GM12878 (cell line): Measurements from ENCODE around the gene NOS2. TPM values are rescaled to one million over a fixed set of nuclear protein-coding genes. Genes with fewer than 3 reads are reported as not detected.

Source experiments
- ATAC-seq: fragments of 200-7000 bp; cut with Tn5 transposase; 3 replicates; pipeline ENCODE4 v1.9.1; 2020; ENCODE audit warnings: mild to moderate bottlenecking, moderate library complexity
- BruUV-seq: library from RNA; stranded (reverse); fragments of 400-500 nt; replicated peaks from 2 replicates; lab custom pipeline; 2021; lab: Mats Ljungman, UMichigan
- CTCF ChIA-PET: fragments of 300-600 bp; sonication (Branson Sonifier 250); formaldehyde crosslinking; extraction: SDS; loops from one replicate; lab custom pipeline; 2021; ENCODE audit warnings: inconsistent platforms; lab: Yijun Ruan, JAX
- POLR2A ChIA-PET: fragments of 350-600 bp; formaldehyde crosslinking; extraction: SDS; loops from one replicate; lab custom pipeline; 2021; ENCODE audit warnings: inconsistent platforms; lab: Charles Lee
- RAD21 ChIA-PET: fragments of 300-600 bp; sonication (Branson Sonifier 250); formaldehyde crosslinking; loops from one replicate; lab custom pipeline; 2023; ENCODE audit warnings: antibody characterized with exemption; ENCODE audit not compliant: unreplicated experiment; lab: Charles Lee
- SMC1A ChIA-PET: fragments of 300-600 bp; sonication (Branson Sonifier 250); formaldehyde crosslinking; loops from one replicate; lab custom pipeline; 2023; ENCODE audit not compliant: unreplicated experiment, uncharacterized antibody; lab: Charles Lee
- DNase-seq: peaks from one replicate; pipeline ENCODE4 v3.0.0-alpha.2; 2011; ENCODE audit warnings: low read depth, low spot score
- FAIRE-seq: peaks from 3 replicates; lab custom pipeline; 2011; peaks lifted over from hg19 to GRCh38; lab: Jason Lieb, UNC
- H2AFZ ChIP-seq: 2 replicates; pipeline ENCODE4 v1.6.0; 2011; ENCODE audit warnings: low read depth, low read length, control low read depth; ENCODE audit not compliant: control insufficient read depth
- H3K27ac ChIP-seq: 2 replicates; pipeline ENCODE4 v1.5.1; 2011; ENCODE audit warnings: control low read depth; ENCODE audit not compliant: control insufficient read depth, insufficient read depth
- H3K27me3 ChIP-seq, 2 experiments: replicated peaks in 1 of 2; 2 replicates each; pipeline versions ENCODE4 v1.6.0 to v1.6.1; 2011; ENCODE audit warnings: low read length in 1 of 2; ENCODE audit not compliant: control insufficient read depth in 2 of 2, insufficient read depth in 2 of 2
- H3K36me3 ChIP-seq, 2 experiments: 2 replicates each; pipeline ENCODE4 v1.5.1; 2011; ENCODE audit warnings: low read length in 1 of 2; ENCODE audit not compliant: control insufficient read depth in 2 of 2, insufficient read depth in 2 of 2
- H3K4me1 ChIP-seq: 2 replicates; pipeline ENCODE4 v1.6.1; 2011; ENCODE audit warnings: mild to moderate bottlenecking, low read length, moderate library complexity, mixed read lengths; ENCODE audit not compliant: control insufficient read depth, insufficient read depth
- H3K4me2 ChIP-seq: 2 replicates; pipeline ENCODE4 v1.6.0; 2011; ENCODE audit warnings: control low read depth; ENCODE audit not compliant: control insufficient read depth, insufficient read depth
- H3K4me3 ChIP-seq: fragments of 200-600 bp; sonication (generic); 2 replicates; pipeline ENCODE4 v1.5.1; 2016
- H3K79me2 ChIP-seq: 2 replicates; pipeline ENCODE4 v1.6.0; 2011; ENCODE audit warnings: low read length; ENCODE audit not compliant: control insufficient read depth, insufficient read depth
- H3K9ac ChIP-seq: 2 replicates; pipeline ENCODE4 v1.8.0; 2011; ENCODE audit warnings: low read length, control low read depth, mixed read lengths; ENCODE audit not compliant: control insufficient read depth, insufficient read depth
- H3K9me3 ChIP-seq: replicated peaks from 3 replicates; pipeline ENCODE4 v1.5.1; 2011; ENCODE audit warnings: mild to moderate bottlenecking, low read length; ENCODE audit not compliant: control insufficient read depth, insufficient read depth
- H4K20me1 ChIP-seq: 2 replicates; pipeline ENCODE4 v1.6.0; 2011; ENCODE audit not compliant: control insufficient read depth, insufficient read depth
- BCL3 ChIP-seq: IDR thresholded peaks from 2 replicates; pipeline ENCODE4 v1.6.1; 2011; ENCODE audit warnings: borderline replicate concordance, low read depth, mild to moderate bottlenecking, moderate library complexity, low read length; ENCODE audit not compliant: insufficient read depth, poor library complexity, severe bottlenecking
- BCLAF1 ChIP-seq: fragments of 450-650 bp; IDR thresholded peaks from 2 replicates; pipeline ENCODE4 v1.6.1; 2017; ENCODE audit warnings: antibody characterized with exemption, mild to moderate bottlenecking, moderate library complexity
- CHD2 ChIP-seq: IDR thresholded peaks from 2 replicates; pipeline ENCODE4 v1.6.1; 2011; ENCODE audit warnings: low read depth, low read length, improper control_type of control experiment, borderline replicate concordance
- HDGF ChIP-seq: fragments of 450-650 bp; IDR thresholded peaks from 2 replicates; pipeline ENCODE4 v1.6.1; 2016; ENCODE audit warnings: antibody characterized with exemption
- IRF4 ChIP-seq: IDR thresholded peaks from 2 replicates; pipeline ENCODE4 v1.6.1; 2011; ENCODE audit warnings: low read depth, low read length
- PBX3 ChIP-seq: IDR thresholded peaks from 2 replicates; pipeline ENCODE4 v1.6.1; 2011; ENCODE audit warnings: mild to moderate bottlenecking, low read depth, low read length, moderate library complexity; ENCODE audit not compliant: insufficient replicate concordance
- POLR2A ChIP-seq: IDR thresholded peaks from 2 replicates; pipeline ENCODE4 v1.6.1; 2011; ENCODE audit warnings: low read depth, mild to moderate bottlenecking, low read length
- TARDBP ChIP-seq: IDR thresholded peaks from 2 replicates; pipeline ENCODE4 v1.6.1; 2016; ENCODE audit warnings: borderline replicate concordance
- YY1 ChIP-seq: IDR thresholded peaks from 2 replicates; pipeline ENCODE4 v1.6.1; 2011; ENCODE audit warnings: low read depth, mild to moderate bottlenecking, low read length
- ZNF274 ChIP-seq: IDR thresholded peaks from one replicate; pipeline ENCODE4 v1.8.0; 2011; ENCODE audit not compliant: insufficient read length, insufficient read depth
- WGBS: methylation state at CpG from one replicate; pipeline ENCODE4 v1.1.6; 2016; ENCODE audit warnings: low lambda C conversion rate; ENCODE audit not compliant: insufficient replicate concordance, insufficient coverage; ENCODE audit errors: missing lambda C conversion rate; 5-methylcytosine and 5-hydroxymethylcytosine counted together
- in situ Hi-C: fragments of 300-500 bp; cut with MboI; formaldehyde crosslinking; loops from 9 replicates; pipeline ENCODE4 v1.14.3; 2018; ENCODE audit warnings: mixed read lengths
- intact Hi-C: fragments of 100-400 bp; cut with micrococcal nuclease; formaldehyde crosslinking; loops from one replicate; pipeline ENCODE4 v1.14.2; 2022; ENCODE audit not compliant: unreplicated experiment
- polyA plus RNA-seq, 11 experiments: library from polyadenylated mRNA; depleted of rRNA in 4 of 11; unstranded in 6 of 11; stranded (reverse) in 5 of 11; fragments of >200 nt; fragmentation: Nextera tagmentation in 4 of 11; fragmentation: Illumina TruSeq in 1 of 11; extraction: Ambion mirVana in 4 of 11; extraction: Trizol in 1 of 11; gene quantifications; 1 replicate in 1 of 11; 2 replicates in 10 of 11; pipeline versions ENCODE4 v1.2.1 to v1.2.3, GENCODE V29; 2011 to 2016; ENCODE audit warnings: inconsistent platforms in 2 of 11, missing spikeins in 2 of 11, low read depth in 1 of 11
- total RNA-seq, 4 experiments: library from RNA; depleted of rRNA in 3 of 4; stranded (reverse); fragments of >200 nt in 3 of 4; fragmentation: Illumina TruSeq in 1 of 4; extraction: Trizol in 1 of 4; gene quantifications; 2 replicates each; pipeline versions ENCODE4 v1.2.1 to v1.2.3, GENCODE V29; 2013 to 2021

The NOS2 gene
- total and polyA plus RNA-seq, 10 of the 15 experiments (the other 5 are each of a cell fraction or from before 2014, with no cell fraction given): 0.01 to 0.05 (median 0.01) TPM; not detected in 7

GRCh38 chr17:27817731-27818130, 17.4 kb upstream of the NOS2 start:
- ChIA-PET CTCF (interaction anchor here (0.6 to 1.8 kb wide), 2 partner anchors 12 to 213 kb away, joined by 3 to 8 read pairs; no protein-coding TSS in a partner anchor), POLR2A (interaction anchor here (0.5 to 1.7 kb wide), 2 partner anchors 9 to 348 kb away, joined by 4 to 7 read pairs; no protein-coding TSS in a partner anchor), SMC1A (interaction anchor here (0.8 to 1.0 kb wide), 2 partner anchors 11 to 41 kb away, joined by 3 read pairs; no protein-coding TSS in a partner anchor), RAD21 (interaction anchor here (2.7 kb wide), 1 partner anchor 12 kb away, joined by 13 read pairs; no protein-coding TSS in a partner anchor)
- H4K20me1 ChIP-seq: no peaks in the 10 kb centered on the region
- no peak overlapping the region for H3K4me2 ChIP-seq
- no peaks in the 10 kb centered on the region for H3K27me3 ChIP-seq
- in situ Hi-C loops (no loop called here), intact Hi-C loops (no loop called here)
- no peak overlapping the region for H3K9ac ChIP-seq
- DNase-seq (no peak), ATAC-seq (no peak), FAIRE-seq (peak; percentile 18)
- H3K9me3 ChIP-seq: no peaks in the 10 kb centered on the region; the same call in 2 of the 3 replicates
- no peaks in the 10 kb centered on the region for H3K36me3 ChIP-seq
- H3K4me3 ChIP-seq: no peak overlapping the region
- BruUV-seq: no TSS peak
- H2AFZ ChIP-seq: no peak overlapping the region; the same call in 1 of the 2 replicates
- no peaks in the 10 kb centered on the region for H3K79me2 ChIP-seq
- WGBS: 53% methylated on average over 1 of the region's 1 CpG
- no peaks in the 10 kb centered on the region for H3K4me1 ChIP-seq
- no peak overlapping the region for H3K27ac ChIP-seq
- TF ChIP-seq CHD2: no peak
- no peak for TF ChIP-seq PBX3
- TF ChIP-seq, all 136 proteins: peak for 0

GRCh38 chr17:27816946-27817345, 16.6 kb upstream of the NOS2 start:
- no peak for ATAC-seq
- POLR2A ChIA-PET: interaction anchor here (0.5 to 1.7 kb wide), 2 partner anchors 8 to 347 kb away, joined by 4 to 7 read pairs; no protein-coding TSS in a partner anchor
- no peak overlapping the region for H3K27ac ChIP-seq

More at GRCh38 chr17:27816946-27817345, 16.6 kb upstream of the NOS2 start:
- Histone ChIP-seq H3K9ac (no peak overlapping the region), H2AFZ (no peak overlapping the region), H4K20me1 (no peaks in the 10 kb centered on the region), H3K36me3 (no peaks in the 10 kb centered on the region), H3K9me3 (no peaks in the 10 kb centered on the region; the same call in 2 of the 3 replicates), H3K4me3 (no peak overlapping the region), H3K79me2 (no peaks in the 10 kb centered on the region), H3K4me2 (no peak overlapping the region), H3K4me1 (no peaks in the 10 kb centered on the region), H3K27me3 (no peaks in the 10 kb centered on the region)
- FAIRE-seq (no peak), DNase-seq (no peak)
- intact Hi-C loops (no loop called here), in situ Hi-C loops (no loop called here)
- RAD21 ChIA-PET: interaction anchor here (2.7 kb wide), 1 partner anchor 11 kb away, joined by 13 read pairs; no protein-coding TSS in a partner anchor
- BruUV-seq: no TSS peak
- TF ChIP-seq ZNF274: no peak
- TF ChIP-seq IRF4: no peak
- TF ChIP-seq HDGF: no peak
- no peak for TF ChIP-seq TARDBP
- no peak for TF ChIP-seq YY1
- no peak for TF ChIP-seq BCL3
- no peak for TF ChIP-seq POLR2A
- TF ChIP-seq BCLAF1: no peak
- 65% methylated on average over 3 of the region's 3 CpGs for WGBS
- CTCF ChIA-PET: interaction anchor here (1.8 kb wide), 1 partner anchor 11 kb away, joined by 8 read pairs; no protein-coding TSS in a partner anchor
- SMC1A ChIA-PET: interaction anchor here (0.9 to 1.0 kb wide), 2 partner anchors 10 to 11 kb away, joined by 3 read pairs; no protein-coding TSS in a partner anchor
